ENCODE data around the gene DMRTB1.
A peak's percentile ranks its signal among the peaks of the same experiment; 100 is the strongest.

Gene DMRTB1

GRCh38 chr1:53465023-53465957, 6.1 kb downstream of the DMRTB1 start:
- no peak for DNase-seq

DNA sequence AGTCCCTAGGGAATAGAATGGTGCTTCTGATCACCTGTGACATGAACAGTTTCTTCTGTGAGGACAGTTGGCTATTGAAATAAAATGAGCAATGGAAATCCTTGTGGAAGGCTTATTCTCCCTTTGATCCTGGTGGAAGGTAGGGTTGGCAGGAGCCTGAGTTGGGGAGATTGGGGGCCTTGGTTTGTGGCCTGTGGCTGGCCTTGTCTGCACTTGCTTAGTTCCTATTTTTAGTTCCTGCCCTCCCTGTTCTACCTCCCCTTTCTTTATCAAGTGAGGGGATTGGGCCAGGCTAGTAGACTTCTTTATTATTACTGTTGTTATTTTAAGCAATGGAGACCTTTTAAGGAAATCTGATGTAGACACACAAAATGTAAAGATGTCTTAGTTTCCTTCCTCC, 8.2 kb downstream of the DMRTB1 start:
- no peak for DNase-seq

GRCh38 chr1:53468374-53468773, 9.2 kb downstream of the DMRTB1 start:
- no peak for DNase-seq

DNA sequence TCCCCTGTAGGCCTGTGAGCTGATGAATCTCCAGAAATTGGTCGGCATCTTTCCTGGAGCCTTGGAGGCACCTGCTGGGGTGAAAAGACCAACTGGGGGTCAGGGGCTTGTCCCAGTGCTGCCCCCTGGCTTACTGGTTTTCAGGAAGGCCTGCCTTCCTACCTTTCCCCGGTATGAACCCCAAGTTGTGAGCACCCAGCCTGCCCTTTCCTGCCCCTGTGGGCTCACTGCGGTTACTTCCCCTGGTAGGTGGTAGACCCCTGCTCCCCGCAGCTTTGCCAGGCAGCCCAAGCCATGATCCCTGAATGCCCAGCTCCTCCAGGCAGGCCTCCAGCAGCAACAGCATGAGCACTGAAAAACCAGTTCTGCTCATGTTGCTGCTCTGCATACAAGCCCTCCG, 10.2 kb downstream of the DMRTB1 start:
- DNase-seq, result no peak

DNA sequence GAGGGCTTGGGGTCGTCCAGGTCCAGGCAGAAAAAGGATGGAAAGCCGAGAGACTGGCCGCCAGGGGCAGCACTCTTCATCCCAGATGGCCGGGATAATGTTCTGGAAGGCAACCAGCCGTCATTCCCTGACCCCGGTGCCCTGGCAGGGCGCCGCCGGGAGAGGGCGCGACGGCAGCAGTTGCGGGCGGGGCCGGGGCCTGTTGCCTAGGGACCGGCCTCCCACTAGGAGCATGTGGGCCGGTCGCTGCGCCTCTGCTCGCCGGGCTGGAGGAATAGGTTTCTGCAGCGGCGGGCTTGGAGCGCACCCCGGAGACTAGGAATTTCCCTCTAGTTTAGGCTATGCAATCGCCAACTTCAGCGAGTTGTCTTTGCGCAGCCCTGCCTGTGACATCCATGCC, 11.0 kb downstream of the DMRTB1 start:
- DNase-seq, result no peak

GRCh38 chr1:53470584-53470983, 11.4 kb downstream of the DMRTB1 start:
- DNase-seq, result no peak

- DNase-seq, result no peak
Measured at GRCh38 chr1:53471000-53471399, 11.8 kb downstream of the DMRTB1 start.

GRCh38 chr1:53473463-53473862, 14.3 kb downstream of the DMRTB1 start:
- peak; percentile 10 for DNase-seq

GRCh38 chr1:53475664-53476063, 16.5 kb downstream of the DMRTB1 start:
- DNase-seq, result no peak

DNA sequence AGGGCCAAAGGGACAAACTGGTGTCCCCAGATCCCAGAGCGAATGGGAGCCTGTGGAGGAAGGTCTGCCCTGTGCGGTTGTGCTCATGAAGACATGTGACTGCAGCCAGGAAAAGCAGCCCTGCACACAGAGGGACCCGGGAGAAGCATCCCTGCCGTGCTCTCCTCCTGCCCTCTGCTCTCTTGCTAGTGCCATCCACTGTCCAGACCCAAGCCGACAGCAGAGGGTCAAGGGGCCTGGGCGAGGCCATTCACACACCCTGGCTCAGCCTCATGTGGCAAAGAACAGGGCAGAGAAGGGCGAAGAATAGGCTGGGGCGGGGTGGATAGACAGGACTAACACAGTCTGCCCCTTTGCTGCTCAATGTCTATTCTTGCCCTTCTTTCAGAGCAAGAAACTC, 17.4 kb downstream of the DMRTB1 start:
- DNase-seq, result no peak

GRCh38 chr1:53477651-53478501, 18.7 kb downstream of the DMRTB1 start:
- no peak for DNase-seq

GRCh38 chr1:53478502-53478818, 19.3 kb downstream of the DMRTB1 start:
- no peak for DNase-seq

GRCh38 chr1:53480678-53481077, 21.5 kb downstream of the DMRTB1 start:
- no peak for DNase-seq

DNA sequence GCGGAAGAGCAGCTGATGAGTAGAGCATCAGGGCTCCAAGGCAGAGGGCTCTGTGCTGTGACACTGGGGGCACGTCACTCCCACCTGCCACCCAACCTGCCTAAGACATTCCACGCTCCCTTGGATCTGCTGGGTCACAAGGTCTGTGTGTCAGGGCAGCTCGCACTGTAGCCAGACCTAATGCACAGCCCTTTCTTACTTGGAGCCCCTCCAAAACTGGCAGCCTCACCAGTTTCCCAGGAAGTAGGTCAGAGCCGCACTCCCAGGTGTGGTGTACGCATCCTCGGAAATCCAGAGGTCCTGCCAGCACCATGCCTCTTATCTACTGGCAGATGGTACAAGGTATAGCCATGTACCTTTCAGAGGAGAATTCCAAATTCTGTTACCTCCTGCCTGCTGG, 22.3 kb downstream of the DMRTB1 start:
- DNase-seq, result no peak

DNA sequence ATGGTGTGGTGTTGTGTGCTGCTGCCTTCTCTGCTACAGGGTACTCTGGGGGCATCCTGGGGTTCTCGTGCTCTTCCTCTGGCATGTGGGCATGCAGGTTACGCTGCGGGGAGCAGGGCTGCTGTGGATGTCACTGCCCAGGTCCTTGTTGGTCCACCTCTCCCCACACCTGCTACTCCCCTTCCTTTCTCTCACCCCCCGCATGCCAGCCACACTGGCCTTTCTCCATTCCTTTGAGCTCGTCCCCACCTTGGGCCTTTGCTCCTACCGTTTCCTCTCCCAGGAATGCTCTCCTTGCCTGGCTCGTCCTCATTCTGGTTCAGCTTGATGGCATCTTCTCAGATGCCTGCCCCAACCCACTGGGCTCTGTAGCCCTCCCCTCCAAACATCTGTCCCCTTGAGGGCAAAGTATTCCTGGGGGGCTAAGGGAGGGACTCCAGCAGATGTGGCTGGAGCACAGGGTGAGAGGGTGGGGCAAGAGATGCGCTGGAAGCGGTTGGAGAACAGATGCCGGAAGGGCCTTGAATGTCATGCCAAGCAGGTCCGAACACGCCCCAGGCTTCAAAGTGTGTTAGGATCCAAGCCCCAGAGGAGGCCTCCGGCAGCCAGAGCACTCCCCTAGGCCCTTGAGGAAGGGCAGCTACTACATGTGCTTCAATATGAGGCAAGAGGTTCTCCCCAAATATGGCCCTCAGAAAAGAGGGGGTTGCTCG, 23.4 kb downstream of the DMRTB1 start:
- no peak for DNase-seq

DNA sequence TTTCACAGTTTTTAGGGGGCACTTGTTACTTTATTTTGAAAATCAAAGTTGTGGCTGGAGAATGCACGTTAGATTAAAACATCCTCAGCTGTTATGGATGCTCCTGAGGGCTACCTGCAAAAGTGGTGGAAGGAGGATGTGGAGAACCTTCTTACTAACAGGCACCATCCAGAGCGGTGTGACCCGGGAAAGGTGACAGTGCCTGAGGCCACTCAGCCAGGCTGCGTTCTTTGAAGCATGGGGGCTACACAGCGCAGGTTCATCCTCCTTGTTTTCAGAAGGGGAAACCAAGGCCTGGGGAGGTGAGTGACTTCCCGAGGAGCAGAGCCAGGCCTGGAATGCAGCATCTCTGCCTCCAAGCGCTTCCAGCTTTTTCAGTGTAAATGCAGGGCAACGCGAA, 24.0 kb downstream of the DMRTB1 start:
- no peak for DNase-seq

- DNase-seq, result no peak
Measured at GRCh38 chr1:53483656-53484055, 24.5 kb downstream of the DMRTB1 start.

DNA sequence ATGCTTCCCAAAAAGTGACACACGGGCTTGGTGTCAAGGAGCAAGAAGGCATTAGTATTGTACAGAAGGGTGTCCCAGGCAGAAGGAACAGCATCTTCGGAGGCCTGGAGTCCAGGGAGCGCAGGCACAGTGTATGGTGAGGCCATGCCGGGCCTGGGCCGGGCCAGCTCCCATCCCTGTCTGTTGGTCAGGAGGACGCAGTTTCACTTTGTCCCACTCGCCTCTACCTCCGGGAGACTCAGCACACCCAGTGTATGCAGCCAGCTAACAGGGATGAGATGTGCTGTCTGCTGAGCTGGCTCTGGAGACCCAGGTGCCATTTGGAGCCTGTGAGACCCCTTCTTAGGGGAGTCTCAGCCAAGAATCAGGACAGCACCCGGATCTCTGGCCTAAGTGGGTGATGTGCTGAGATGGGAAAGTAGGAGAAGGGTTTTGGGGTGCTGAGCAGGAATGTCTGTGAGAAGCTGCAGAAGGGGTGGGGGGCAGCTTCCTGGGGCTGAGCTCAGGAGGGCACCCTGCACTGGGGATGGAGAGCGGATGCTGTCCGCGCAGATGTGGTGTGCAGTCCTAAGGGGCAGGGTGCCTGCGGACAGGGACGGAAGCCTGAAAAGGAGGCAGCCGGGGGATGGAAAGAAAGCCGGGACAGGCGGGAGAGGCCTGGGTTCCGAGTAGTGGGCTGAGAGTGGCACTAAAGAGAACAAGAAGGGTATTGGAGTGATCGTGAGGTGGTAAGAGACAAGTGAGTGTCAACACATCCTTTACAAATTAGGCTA, 25.7 kb downstream of the DMRTB1 start:
- DNase-seq, result no peak

DNA sequence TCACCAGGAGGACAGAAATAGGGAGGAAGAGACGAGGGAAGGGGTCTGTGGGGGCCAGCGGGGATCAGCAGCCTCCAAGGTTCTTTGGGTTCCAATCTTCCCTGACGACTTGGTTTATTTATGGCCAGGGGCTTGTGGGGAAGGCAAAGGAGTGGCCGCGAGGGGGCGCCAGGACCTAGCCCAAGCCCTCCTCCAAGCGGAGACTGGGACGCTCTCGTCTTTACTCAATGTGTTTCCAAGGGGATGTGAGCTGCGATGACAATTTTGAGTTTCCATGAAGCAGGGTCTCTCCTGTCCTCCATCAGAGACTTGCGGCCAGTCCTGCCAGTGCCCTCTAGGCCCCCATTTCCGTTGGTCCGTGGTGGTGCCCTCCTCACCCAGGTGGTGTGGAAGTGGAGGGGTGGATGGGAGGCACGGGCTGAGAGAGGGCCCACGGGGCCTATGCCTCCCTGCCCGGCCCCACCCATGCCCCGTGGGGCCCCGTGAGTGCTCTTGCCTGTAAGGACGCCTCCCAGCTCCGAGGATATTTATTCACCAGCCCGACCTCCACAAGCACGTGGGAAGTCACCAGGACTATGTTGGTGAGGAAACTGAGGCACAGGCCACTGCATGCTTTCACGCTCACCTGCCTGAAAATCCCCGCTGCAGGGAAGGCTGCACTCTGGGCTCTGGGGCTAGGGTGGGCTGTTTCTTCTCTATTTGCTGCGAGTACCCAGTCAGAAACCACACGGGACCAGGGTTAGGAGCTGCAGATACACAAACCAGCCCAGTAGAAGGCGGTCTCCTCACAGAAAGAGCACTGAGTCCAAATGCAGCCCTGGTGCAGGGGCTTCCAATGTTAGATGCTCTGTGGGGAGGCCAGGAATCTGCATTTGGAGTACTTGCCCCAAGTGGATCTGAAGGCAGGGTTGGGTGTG, 26.5 kb downstream of the DMRTB1 start:
- peak; percentile 76 for DNase-seq

- no peak for DNase-seq
Measured at GRCh38 chr1:53486395-53487026, 27.3 kb downstream of the DMRTB1 start.

- no peak for DNase-seq
Measured at GRCh38 chr1:53490351-53490750, 31.2 kb downstream of the DMRTB1 start.
